Effector CD8-positive, alpha-beta T cell (primary cell): ENCODE measurements around the gene TRIM27.
"Not testable (repeated sequence)": the region's sequence is repeated elsewhere in the genome, so short reads cannot be mapped to it uniquely, and the experiment has no call there.

Experiments used
- DNase-seq: peaks from one replicate; lab custom pipeline; 2025; lab: John Stamatoyannopoulos, UW

The TRIM27 gene

GRCh38 chr6:28941684-28942448 is 18.1 kb upstream of the TRIM27 start:
- DNase-seq = no peak

GRCh38 chr6:28940858-28941683 is 17.3 kb upstream of the TRIM27 start:
- peak; percentile 60 for DNase-seq

GRCh38 chr6:28940294-28940857 is 16.6 kb upstream of the TRIM27 start:
- DNase-seq = peak; percentile 31

- no peak for DNase-seq
Observed at GRCh38 chr6:28933069-28933468, 9.3 kb upstream of the TRIM27 start.

GRCh38 chr6:28929887-28930620 is 6.3 kb upstream of the TRIM27 start:
- no peak for DNase-seq

- DNase-seq = not testable (repeated sequence)
Observed at GRCh38 chr6:28929339-28929738, 5.6 kb upstream of the TRIM27 start.

- no peak for DNase-seq
Observed at GRCh38 chr6:28927846-28928245, 4.1 kb upstream of the TRIM27 start.

- peak; percentile 17 for DNase-seq
Observed at GRCh38 chr6:28922821-28923317, 916 bp downstream of the TRIM27 start.

GRCh38 chr6:28922004-28922820 is 1.6 kb downstream of the TRIM27 start:
- no peak for DNase-seq

- no peak for DNase-seq
Observed at GRCh38 chr6:28920281-28920680, 3.5 kb downstream of the TRIM27 start.

GRCh38 chr6:28914941-28915340 is 8.8 kb downstream of the TRIM27 start:
- DNase-seq = no peak

GRCh38 chr6:28910901-28911690 is 12.7 kb downstream of the TRIM27 start:
- DNase-seq = no peak

- no peak for DNase-seq
Observed at GRCh38 chr6:28907394-28907793, 16.4 kb downstream of the TRIM27 start.

GRCh38 chr6:28906669-28907068 is 17.1 kb downstream of the TRIM27 start:
- DNase-seq = no peak

GRCh38 chr6:28903686-28904085 is 20.1 kb downstream of the TRIM27 start:
- DNase-seq = no peak

GRCh38 chr6:28901831-28902230 is 22.0 kb downstream of the TRIM27 start:
- no peak for DNase-seq

GRCh38 chr6:28900577-28901256 is 23.1 kb downstream of the TRIM27 start:
- no peak for DNase-seq

- DNase-seq = no peak
Observed at GRCh38 chr6:28898710-28898965, 25.1 kb downstream of the TRIM27 start.

- DNase-seq = no peak
Observed at GRCh38 chr6:28897369-28897745, 26.4 kb downstream of the TRIM27 start.
